HepG2 (cell line): ENCODE data around the gene HSD17B8. TPM values are rescaled to one million over a fixed set of nuclear protein-coding genes. Genes with fewer than 3 reads are reported as not detected.

ENCODE experiments used
- DPF2 ChIP-seq: sonication (generic); formaldehyde crosslinking; IDR thresholded peaks from 2 replicates; pipeline ENCODE4 v1.4.0; 2020; ENCODE audit warnings: mild to moderate bottlenecking, low read depth, missing genetic modification reagents, borderline replicate concordance
- EP300 ChIP-seq, 3 experiments: sonication (generic) in 1 of 3; formaldehyde crosslinking in 1 of 3; IDR thresholded peaks; 2 replicates each; pipeline versions ENCODE4 v1.5.1 to v1.6.1; 2011 to 2020; ENCODE audit warnings: low read depth in 2 of 3, low read length in 2 of 3, borderline replicate concordance in 1 of 3, improper control_type of control experiment in 1 of 3, mild to moderate bottlenecking in 1 of 3, missing genetic modification reagents in 1 of 3, moderate library complexity in 1 of 3
- IKZF4 ChIP-seq: sonication (generic); formaldehyde crosslinking; IDR thresholded peaks from 2 replicates; pipeline ENCODE4 v1.5.1; 2020; ENCODE audit warnings: borderline replicate concordance, mild to moderate bottlenecking, low read depth, missing genetic modification reagents; ENCODE audit errors: not compliant biosample characterization
- JUNB ChIP-seq: sonication (generic); formaldehyde crosslinking; IDR thresholded peaks from 2 replicates; pipeline ENCODE4 v1.8.0; 2022; ENCODE audit warnings: missing genetic modification reagents, mild to moderate bottlenecking, borderline replicate concordance
- KLF15 ChIP-seq: sonication (generic); formaldehyde crosslinking; IDR thresholded peaks from 2 replicates; pipeline ENCODE4 v1.8.1; 2023; ENCODE audit warnings: borderline replicate concordance, mild to moderate bottlenecking, inconsistent platforms, missing genetic modification reagents, mixed read lengths
- SPEN ChIP-seq: sonication (generic); formaldehyde crosslinking; IDR thresholded peaks from 2 replicates; pipeline ENCODE4 v1.5.1; 2020; ENCODE audit warnings: low read depth, mild to moderate bottlenecking, missing genetic modification reagents
- STAT6 ChIP-seq: sonication (generic); formaldehyde crosslinking; IDR thresholded peaks from 2 replicates; pipeline ENCODE4 v1.4.0; 2020; ENCODE audit warnings: missing genetic modification reagents, mild to moderate bottlenecking, borderline replicate concordance
- ZBTB7A ChIP-seq: sonication (generic); formaldehyde crosslinking; IDR thresholded peaks from 2 replicates; pipeline ENCODE4 v1.8.0; 2022; ENCODE audit warnings: mild to moderate bottlenecking, missing genetic modification reagents
- ZMAT5 ChIP-seq: sonication (generic); formaldehyde crosslinking; IDR thresholded peaks from 2 replicates; pipeline ENCODE4 v1.5.0; 2020; ENCODE audit warnings: mild to moderate bottlenecking, low read depth, missing genetic modification reagents, borderline replicate concordance
- ZNF12 ChIP-seq: sonication (generic); formaldehyde crosslinking; IDR thresholded peaks from 2 replicates; pipeline ENCODE4 v1.5.0; 2020; ENCODE audit warnings: missing genetic modification reagents
- ZNF546 ChIP-seq: sonication (generic); formaldehyde crosslinking; conservative IDR thresholded peaks from 2 replicates; pipeline ENCODE4 v1.8.1; 2023; ENCODE audit warnings: mild to moderate bottlenecking, missing genetic modification reagents
- ZNF557 ChIP-seq: sonication (generic); formaldehyde crosslinking; IDR thresholded peaks from 2 replicates; pipeline ENCODE4 v1.4.0; 2020; ENCODE audit warnings: missing genetic modification reagents
- ZNF558 ChIP-seq: sonication (generic); formaldehyde crosslinking; IDR thresholded peaks from 2 replicates; pipeline ENCODE4 v1.9.0; 2022; ENCODE audit warnings: mild to moderate bottlenecking, missing genetic modification reagents, borderline replicate concordance
- ZNF619 ChIP-seq: sonication (generic); formaldehyde crosslinking; IDR thresholded peaks from 2 replicates; pipeline ENCODE4 v1.4.0; 2020; ENCODE audit warnings: mild to moderate bottlenecking, missing genetic modification reagents
- ZNF629 ChIP-seq: sonication (generic); formaldehyde crosslinking; conservative IDR thresholded peaks from 2 replicates; pipeline ENCODE4 v1.5.0; 2020; ENCODE audit warnings: missing genetic modification reagents
- ZNF766 ChIP-seq: sonication (generic); formaldehyde crosslinking; IDR thresholded peaks from 2 replicates; pipeline ENCODE4 v1.5.0; 2020; ENCODE audit warnings: missing genetic modification reagents, borderline replicate concordance
- polyA plus RNA-seq, 8 experiments: library from polyadenylated mRNA; depleted of rRNA in 3 of 8; stranded (reverse) in 7 of 8; unstranded in 1 of 8; fragments of >200 nt; fragmentation: Illumina TruSeq in 4 of 8; extraction: Trizol in 4 of 8; gene quantifications; 2 replicates each; pipeline versions ENCODE4 v1.2.1 to v1.2.3, GENCODE V29; 2011 to 2016; ENCODE audit warnings: low read depth in 4 of 8, missing spikeins in 1 of 8, mixed read lengths in 1 of 8; ENCODE audit not compliant: insufficient read depth in 1 of 8
- total RNA-seq, 5 experiments: library from RNA; depleted of rRNA; stranded (reverse); fragments of >200 nt; fragmentation: Illumina TruSeq; extraction: Trizol; gene quantifications; 2 replicates each; pipeline ENCODE4 v1.2.3, GENCODE V29; 2016; ENCODE audit warnings: low read depth in 1 of 5
- TF ChIP-seq, protein P1 (sequence below): sonication (generic); formaldehyde crosslinking; IDR thresholded peaks from 2 replicates; pipeline ENCODE4 v1.4.0; 2020; ENCODE audit warnings: missing genetic modification reagents
- TF ChIP-seq, protein P2 (sequence below): sonication (generic); formaldehyde crosslinking; IDR thresholded peaks from 2 replicates; pipeline ENCODE4 v1.8.0; 2022; ENCODE audit warnings: mild to moderate bottlenecking, missing genetic modification reagents; ENCODE audit not compliant: insufficient replicate concordance

The HSD17B8 gene
- total and polyA plus RNA-seq, 2 of the 13 experiments (the other 11 are each of a cell fraction or from before 2014, with no cell fraction given), result 12.6 to 20.1 TPM

DNA sequence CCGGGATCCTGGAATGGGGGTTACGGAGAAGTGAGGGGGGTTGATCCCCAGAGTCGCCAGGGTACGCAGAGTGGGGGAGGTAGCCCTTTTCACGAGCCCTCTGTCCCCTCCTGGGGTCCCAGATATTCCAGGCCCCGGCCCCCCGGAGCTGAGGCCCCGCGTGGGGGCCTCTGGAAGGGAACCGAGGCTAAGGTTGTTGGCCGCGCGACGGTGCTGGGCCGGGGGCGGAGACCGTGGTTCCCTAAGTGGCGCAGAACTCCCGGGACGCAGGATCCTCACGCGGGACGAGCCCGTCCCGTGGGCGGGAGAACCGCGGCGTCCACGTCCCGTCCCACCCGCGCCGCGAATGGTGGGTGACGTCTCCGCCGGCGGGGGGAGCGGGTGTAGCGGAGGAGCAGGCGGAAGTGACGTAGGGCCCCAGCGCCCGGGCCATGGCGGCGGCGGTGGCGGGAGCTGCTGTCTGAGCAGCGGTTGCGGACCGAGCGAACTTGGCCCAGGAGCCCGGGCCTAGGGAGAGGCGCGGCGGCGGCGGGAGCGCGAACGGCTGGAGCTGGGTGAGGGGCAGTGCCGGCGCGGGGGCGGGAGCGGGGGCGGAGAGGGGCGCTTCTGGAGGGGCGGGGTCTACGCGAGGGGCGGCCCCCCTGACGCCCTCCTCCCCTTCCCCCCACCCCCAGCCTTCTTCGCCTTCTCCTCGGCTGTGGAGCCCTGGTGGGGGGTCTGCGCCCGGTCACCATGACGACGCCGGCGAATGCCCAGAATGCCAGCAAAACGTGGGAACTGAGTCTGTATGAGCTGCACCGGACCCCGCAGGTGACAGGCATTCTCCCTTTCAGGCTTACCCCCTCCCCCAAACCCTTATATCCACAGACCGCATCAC is 3.9 kb downstream of the HSD17B8 start, which contains the start of gene RING1 (continued):
- TF ChIP-seq KLF15 (CRISPR knock-in tag) (peak; percentile 54; the same call in 1 of the 2 replicates), JUNB (CRISPR knock-in tag) (peak; percentile 47; the same call in 1 of the 2 replicates), STAT6 (no peak), ZNF557 (CRISPR knock-in tag) (no peak), ZNF619 (CRISPR knock-in tag) (peak; percentile 87), ZNF766 (peak; percentile 84; the same call in 1 of the 2 replicates), IKZF4 (CRISPR knock-in tag) (peak; percentile 74), ZMAT5 (CRISPR knock-in tag) (no peak), EP300 (IDR thresholded peaks at IDR 0.05; ENCODE audit: low read depth in 2 of 2, low read length in 2 of 2) (no peak), EP300 (CRISPR knock-in tag; IDR thresholded peaks at IDR 0.05; ENCODE audit: borderline replicate concordance) (peak; percentile 42; the same call in 1 of the 2 replicates), ZNF12 (CRISPR knock-in tag) (no peak; the same call in 1 of the 2 replicates), ZNF546 (no peak; the same call in 1 of the 2 replicates), ZNF629 (CRISPR knock-in tag) (no peak), SPEN (peak; percentile 96), ZNF558 (peak; percentile 91; the same call in 1 of the 2 replicates), DPF2 (CRISPR knock-in tag) (no peak), ZBTB7A (no peak; the same call in 1 of the 2 replicates)
- TF ChIP-seq, protein P1, sequence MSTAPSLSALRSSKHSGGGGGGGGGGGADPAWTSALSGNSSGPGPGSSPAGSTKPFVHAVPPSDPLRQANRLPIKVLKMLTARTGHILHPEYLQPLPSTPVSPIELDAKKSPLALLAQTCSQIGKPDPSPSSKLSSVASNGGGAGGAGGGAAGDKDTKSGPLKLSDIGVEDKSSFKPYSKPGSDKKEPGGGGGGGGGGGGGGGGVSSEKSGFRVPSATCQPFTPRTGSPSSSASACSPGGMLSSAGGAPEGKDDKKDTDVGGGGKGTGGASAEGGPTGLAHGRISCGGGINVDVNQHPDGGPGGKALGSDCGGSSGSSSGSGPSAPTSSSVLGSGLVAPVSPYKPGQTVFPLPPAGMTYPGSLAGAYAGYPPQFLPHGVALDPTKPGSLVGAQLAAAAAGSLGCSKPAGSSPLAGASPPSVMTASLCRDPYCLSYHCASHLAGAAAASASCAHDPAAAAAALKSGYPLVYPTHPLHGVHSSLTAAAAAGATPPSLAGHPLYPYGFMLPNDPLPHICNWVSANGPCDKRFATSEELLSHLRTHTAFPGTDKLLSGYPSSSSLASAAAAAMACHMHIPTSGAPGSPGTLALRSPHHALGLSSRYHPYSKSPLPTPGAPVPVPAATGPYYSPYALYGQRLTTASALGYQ (CRISPR knock-in tag), result peak; percentile 47; the same call in 1 of the 2 replicates
- TF ChIP-seq, protein P2, sequence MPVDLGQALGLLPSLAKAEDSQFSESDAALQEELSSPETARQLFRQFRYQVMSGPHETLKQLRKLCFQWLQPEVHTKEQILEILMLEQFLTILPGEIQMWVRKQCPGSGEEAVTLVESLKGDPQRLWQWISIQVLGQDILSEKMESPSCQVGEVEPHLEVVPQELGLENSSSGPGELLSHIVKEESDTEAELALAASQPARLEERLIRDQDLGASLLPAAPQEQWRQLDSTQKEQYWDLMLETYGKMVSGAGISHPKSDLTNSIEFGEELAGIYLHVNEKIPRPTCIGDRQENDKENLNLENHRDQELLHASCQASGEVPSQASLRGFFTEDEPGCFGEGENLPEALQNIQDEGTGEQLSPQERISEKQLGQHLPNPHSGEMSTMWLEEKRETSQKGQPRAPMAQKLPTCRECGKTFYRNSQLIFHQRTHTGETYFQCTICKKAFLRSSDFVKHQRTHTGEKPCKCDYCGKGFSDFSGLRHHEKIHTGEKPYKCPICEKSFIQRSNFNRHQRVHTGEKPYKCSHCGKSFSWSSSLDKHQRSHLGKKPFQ, result no peak
